Stomach smooth muscle (tissue), 2 donors: ENCODE measurements around the gene SLC35E2B.
"Not testable (repeated sequence)": the region's sequence is repeated elsewhere in the genome, so short reads cannot be mapped to it uniquely, and the experiment has no call there.

ENCODE experiments used
- H3K27ac ChIP-seq: one replicate; pipeline ENCODE4 v1.7.0; 2013; ENCODE audit warnings: mild to moderate bottlenecking, low read length, inconsistent platforms
- H3K27me3 ChIP-seq, 2 donors: one replicate each; pipeline ENCODE4 v1.7.0; 2013; ENCODE audit warnings: low read length in 2 of 2; ENCODE audit not compliant: insufficient read depth in 2 of 2, control insufficient read depth in 1 of 2
- H3K36me3 ChIP-seq, 2 donors: one replicate each; pipeline ENCODE4 v1.7.0; 2013; ENCODE audit warnings: low read length in 2 of 2; ENCODE audit not compliant: control insufficient read depth in 2 of 2, insufficient read depth in 2 of 2
- H3K4me1 ChIP-seq: one replicate; pipeline ENCODE4 v1.7.0; 2013; ENCODE audit warnings: low read length; ENCODE audit not compliant: control insufficient read depth, insufficient read depth
- H3K4me3 ChIP-seq, 2 donors: one replicate each; pipeline ENCODE4 v1.7.0; 2013; ENCODE audit warnings: low read length in 2 of 2
- H3K9ac ChIP-seq, 2 donors: one replicate each; pipeline ENCODE4 v1.7.0; 2013; ENCODE audit warnings: low read length in 2 of 2, mild to moderate bottlenecking in 1 of 2
- H3K9me3 ChIP-seq, 2 donors: one replicate each; pipeline ENCODE4 v1.7.0; 2013; ENCODE audit warnings: low read length in 2 of 2; ENCODE audit not compliant: control insufficient read depth in 2 of 2
- donor health status: healthy.
- donor health status: Pancreatic carcinoma.

SLC35E2B gene

DNA sequence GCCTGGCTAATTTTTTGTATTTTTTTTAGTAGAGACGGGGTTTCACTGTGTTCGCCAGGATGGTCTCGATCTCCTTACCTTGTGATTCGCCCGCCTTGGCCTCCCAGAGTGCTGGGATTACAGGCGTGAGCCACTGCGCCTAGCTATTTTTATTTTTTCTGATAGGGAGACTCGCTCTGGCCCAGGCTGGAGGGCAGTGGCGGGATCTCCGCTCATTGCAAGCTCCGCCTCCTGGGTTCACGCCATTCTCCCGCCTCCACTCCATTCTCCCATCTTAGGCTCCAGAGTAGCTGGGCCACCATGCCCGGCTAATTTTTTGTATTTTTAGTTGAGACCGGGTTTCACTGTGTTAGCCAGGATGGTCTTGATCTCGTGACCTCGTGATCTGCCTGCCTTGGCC lies 33.5 kb upstream of the SLC35E2B start:
- H3K36me3 ChIP-seq, H3K4me1 ChIP-seq, H3K4me3 ChIP-seq, H3K9me3 ChIP-seq, H3K27me3 ChIP-seq, H3K9ac ChIP-seq, H3K27ac ChIP-seq: not testable (repeated sequence)

- H3K36me3 ChIP-seq, H3K27me3 ChIP-seq, H3K4me1 ChIP-seq, H3K9me3 ChIP-seq: not testable (repeated sequence)
- Histone ChIP-seq H3K27ac (peak within 1 kb of the TSS; percentile 86), H3K9ac (peak within 1 kb of the TSS; percentile 77 to 79), H3K4me3 (peak within 1 kb of the TSS; percentile 67 to 74)
Observed at GRCh38 chr1:1724035-1724864, 31.7 kb upstream of the SLC35E2B start, which contains the start of gene CDK11A. CDK11A (minus strand) TSS chr1:1724357; CDS start chr1:1722818, 1,539 bp downstream.

DNA sequence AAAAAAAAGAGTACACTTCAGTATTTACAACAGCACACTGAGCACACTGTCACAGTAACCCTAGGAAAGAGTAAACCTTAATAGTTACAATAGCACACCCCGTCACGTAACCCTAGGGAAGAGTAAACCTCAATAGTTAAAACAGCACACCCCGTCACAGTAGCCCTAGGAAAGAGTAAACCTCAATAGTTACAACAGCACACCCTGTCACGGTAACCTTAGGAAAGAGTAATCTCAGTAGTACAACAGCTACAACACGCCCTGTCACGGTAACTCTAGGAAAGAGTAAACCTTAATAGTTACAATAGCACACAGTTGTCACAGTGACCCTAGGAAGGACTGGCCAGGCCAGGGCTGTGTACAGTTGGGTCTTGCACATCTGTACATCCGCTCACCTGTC lies 28.6 kb upstream of the SLC35E2B start:
- Histone ChIP-seq H3K9me3 (no peaks in the 10 kb centered on the region), H3K4me1 (no peaks in the 10 kb centered on the region), H3K27me3 (no peaks in the 10 kb centered on the region), H3K4me3 (no peak overlapping the region), H3K9ac (no peak overlapping the region), H3K27ac (no peak overlapping the region), H3K36me3 (peaks cover 18 to 19% of the 10 kb centered on the region in 2 donors)

DNA sequence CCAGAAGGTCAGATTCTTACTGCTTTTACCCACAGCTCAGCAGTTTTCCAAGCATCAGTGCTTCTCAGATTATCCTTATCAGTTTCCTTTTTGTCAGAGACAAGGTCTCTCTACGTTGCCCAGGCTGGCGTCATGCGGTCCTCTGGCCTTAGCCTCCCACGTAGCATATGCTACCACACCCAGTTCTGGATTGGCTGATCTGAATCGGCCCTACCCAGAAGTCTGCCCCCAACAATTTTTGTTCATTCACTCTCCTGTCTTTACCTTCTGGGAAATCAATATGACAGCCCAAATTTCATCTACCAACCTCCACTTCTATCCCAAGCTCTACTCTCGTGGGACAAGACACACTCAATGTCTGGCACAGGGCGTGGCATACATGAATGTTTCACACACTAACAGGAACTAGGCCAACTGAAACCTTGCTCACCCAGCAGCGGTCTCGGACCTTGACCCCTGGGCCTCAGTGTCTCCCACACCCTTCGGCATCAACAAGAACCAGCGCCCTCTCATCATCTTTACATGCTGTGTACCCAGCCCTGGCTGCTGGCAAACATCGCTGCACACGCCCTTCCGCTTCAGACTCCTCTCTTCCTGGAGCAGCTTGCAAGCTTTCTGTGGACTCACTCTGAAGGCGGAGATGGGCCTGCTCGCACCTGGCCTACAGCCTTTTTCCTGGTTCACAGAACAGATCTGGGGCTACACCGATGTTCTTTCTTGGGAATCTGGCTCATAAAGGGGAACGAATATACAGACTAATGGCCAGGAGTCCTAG lies 22.7 kb upstream of the SLC35E2B start:
- not testable (repeated sequence) for H3K27me3 ChIP-seq, H3K4me3 ChIP-seq, H3K27ac ChIP-seq, H3K9ac ChIP-seq, H3K9me3 ChIP-seq, H3K4me1 ChIP-seq
- H3K36me3 ChIP-seq: peaks cover 11 to 18% of the 10 kb centered on the region in 2 donors

DNA sequence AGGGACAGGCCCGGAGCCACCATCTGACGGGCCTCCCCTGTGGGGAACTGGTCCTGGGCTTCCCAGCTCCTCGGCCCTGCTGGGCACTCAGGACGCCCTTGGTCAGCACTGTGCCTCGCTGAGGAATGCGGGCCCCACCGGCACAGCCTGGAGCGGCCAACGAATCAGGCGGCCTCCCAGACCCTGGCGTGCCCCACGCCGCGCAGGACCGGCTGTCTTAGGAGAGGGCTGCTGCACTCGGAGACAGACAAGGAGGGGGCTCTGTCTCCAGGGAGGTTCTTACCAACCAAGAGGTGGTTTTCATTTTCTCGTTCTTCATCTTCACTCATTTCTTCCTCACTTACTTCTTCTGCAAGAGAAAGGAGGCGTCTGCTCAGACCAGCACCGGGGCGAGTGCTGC lies 15.3 kb upstream of the SLC35E2B start:
- not testable (repeated sequence) for H3K27me3 ChIP-seq, H3K36me3 ChIP-seq, H3K9ac ChIP-seq, H3K4me3 ChIP-seq, H3K4me1 ChIP-seq, H3K27ac ChIP-seq, H3K9me3 ChIP-seq

GRCh38 chr1:1707241-1707640 lies 14.6 kb upstream of the SLC35E2B start:
- H3K9me3 ChIP-seq: not testable (repeated sequence)

GRCh38 chr1:1705623-1706022 lies 13.0 kb upstream of the SLC35E2B start:
- not testable (repeated sequence) for H3K27me3 ChIP-seq, H3K9ac ChIP-seq, H3K4me1 ChIP-seq, H3K4me3 ChIP-seq, H3K36me3 ChIP-seq, H3K9me3 ChIP-seq, H3K27ac ChIP-seq

More at GRCh38 chr1:1707241-1707640, 14.6 kb upstream of the SLC35E2B start:
- H3K4me3 ChIP-seq, H3K4me1 ChIP-seq, H3K36me3 ChIP-seq, H3K9ac ChIP-seq, H3K27ac ChIP-seq, H3K27me3 ChIP-seq: not testable (repeated sequence)

DNA sequence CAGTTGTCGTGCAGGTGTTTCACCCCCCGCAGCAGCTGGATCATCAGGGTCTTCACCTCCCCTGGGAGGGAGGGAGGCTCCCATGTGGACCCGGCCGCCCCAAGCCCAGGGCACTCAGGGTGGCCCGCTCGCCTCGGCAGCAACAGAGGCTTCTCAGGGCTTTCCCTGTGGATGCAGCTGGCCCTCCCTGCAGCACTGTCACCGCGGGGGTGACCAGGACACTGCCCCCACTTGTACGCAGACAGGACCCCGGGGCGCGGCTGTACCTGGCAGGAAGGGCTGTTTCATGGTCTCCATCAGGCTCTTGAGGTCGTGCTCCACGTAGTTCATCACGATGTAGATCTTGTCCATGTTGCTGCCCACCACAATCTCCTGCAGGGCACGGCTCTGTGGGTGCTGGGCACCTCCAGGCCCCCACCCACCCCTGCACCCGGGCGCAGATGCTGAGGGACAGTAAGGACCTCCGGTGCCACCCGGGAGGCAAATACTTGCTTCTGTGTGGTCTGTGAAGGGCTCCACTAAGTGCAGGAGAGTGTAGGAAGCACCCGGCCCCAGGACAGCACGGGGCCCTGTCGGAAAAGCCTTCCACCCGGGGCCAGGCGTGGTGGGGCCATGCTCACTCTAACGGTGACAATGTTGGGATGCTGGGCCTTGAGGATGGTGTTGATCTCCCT lies 11.8 kb upstream of the SLC35E2B start:
- H3K9me3 ChIP-seq, H3K27ac ChIP-seq, H3K4me3 ChIP-seq, H3K4me1 ChIP-seq, H3K27me3 ChIP-seq, H3K9ac ChIP-seq, H3K36me3 ChIP-seq: not testable (repeated sequence)

DNA sequence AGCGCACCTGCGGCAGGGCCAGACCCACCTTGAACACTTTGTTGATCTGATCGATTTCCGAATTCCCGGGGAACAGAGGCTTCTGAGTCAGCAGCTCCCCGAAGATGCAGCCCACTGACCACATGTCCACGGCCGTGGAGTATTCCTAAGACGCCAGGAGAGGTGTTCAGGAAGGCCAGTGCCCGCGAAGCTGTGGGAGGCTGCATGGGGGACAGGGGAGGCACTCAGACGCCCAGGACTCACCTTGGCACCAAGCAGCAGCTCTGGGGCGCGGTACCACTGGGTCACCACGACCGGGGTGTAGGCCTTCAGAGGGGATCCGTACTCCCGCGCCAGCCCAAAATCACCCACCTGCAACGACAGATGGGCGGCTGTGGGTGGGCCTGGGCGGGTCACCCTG lies 11.2 kb upstream of the SLC35E2B start:
- Histone ChIP-seq H3K9me3 (no peaks in the 10 kb centered on the region), H3K27me3 (no peaks in the 10 kb centered on the region), H3K27ac (no peak overlapping the region), H3K4me1 (no peaks in the 10 kb centered on the region), H3K9ac (no peak overlapping the region), H3K4me3 (no peak overlapping the region), H3K36me3 (no peaks in the 10 kb centered on the region)

GRCh38 chr1:1702506-1702905 lies 9.9 kb upstream of the SLC35E2B start:
- not testable (repeated sequence) for H3K4me3 ChIP-seq, H3K27me3 ChIP-seq, H3K27ac ChIP-seq, H3K9ac ChIP-seq, H3K9me3 ChIP-seq, H3K4me1 ChIP-seq, H3K36me3 ChIP-seq
